ENCODE measurements around the gene CHCHD3.
A peak's percentile ranks its signal among the peaks of the same experiment; 100 is the strongest.
"Not testable (repeated sequence)": the region's sequence is repeated elsewhere in the genome, so short reads cannot be mapped to it uniquely, and the experiment has no call there.

CHCHD3 gene

GRCh38 chr7:132943645-132944044 is 138.2 kb downstream of the CHCHD3 start:
- DNase-seq, result no peak

GRCh38 chr7:132942701-132943100 is 139.2 kb downstream of the CHCHD3 start:
- no peak for DNase-seq

- DNase-seq, result no peak
Observed at GRCh38 chr7:132941905-132942304, 140.0 kb downstream of the CHCHD3 start.

GRCh38 chr7:132941428-132941827 is 140.5 kb downstream of the CHCHD3 start:
- DNase-seq, result no peak

- DNase-seq, result no peak
Observed at GRCh38 chr7:132940084-132940483, 141.8 kb downstream of the CHCHD3 start.

- no peak for DNase-seq
Observed at GRCh38 chr7:132939495-132939894, 142.4 kb downstream of the CHCHD3 start.

- no peak for DNase-seq
Observed at GRCh38 chr7:132937286-132937685, 144.6 kb downstream of the CHCHD3 start.

GRCh38 chr7:132935608-132936007 is 146.3 kb downstream of the CHCHD3 start:
- no peak for DNase-seq

GRCh38 chr7:132934017-132934416 is 147.9 kb downstream of the CHCHD3 start:
- no peak for DNase-seq

GRCh38 chr7:132933072-132933458 is 148.8 kb downstream of the CHCHD3 start:
- peak; percentile 30 for DNase-seq

- no peak for DNase-seq
Observed at GRCh38 chr7:132932296-132933071, 149.4 kb downstream of the CHCHD3 start.

- peak; percentile 15 for DNase-seq
Observed at GRCh38 chr7:132930881-132931280, 151.0 kb downstream of the CHCHD3 start.

GRCh38 chr7:132929944-132930343 is 151.9 kb downstream of the CHCHD3 start:
- not testable (repeated sequence) for DNase-seq

GRCh38 chr7:132919771-132920170 is 162.1 kb downstream of the CHCHD3 start:
- peak; percentile 70 for DNase-seq

GRCh38 chr7:132915647-132916046 is 166.2 kb downstream of the CHCHD3 start:
- DNase-seq, result no peak

GRCh38 chr7:132910657-132911056 is 171.2 kb downstream of the CHCHD3 start:
- no peak for DNase-seq

- DNase-seq, result no peak
Observed at GRCh38 chr7:132907380-132907940, 174.4 kb downstream of the CHCHD3 start.

GRCh38 chr7:132906193-132906835 is 175.6 kb downstream of the CHCHD3 start:
- DNase-seq, result no peak

- not testable (repeated sequence) for DNase-seq
Observed at GRCh38 chr7:132905136-132905535, 176.8 kb downstream of the CHCHD3 start.

- no peak for DNase-seq
Observed at GRCh38 chr7:132904209-132904608, 177.7 kb downstream of the CHCHD3 start.

- not testable (repeated sequence) for DNase-seq
Observed at GRCh38 chr7:132902294-132902693, 179.6 kb downstream of the CHCHD3 start.

- no peak for DNase-seq
Observed at GRCh38 chr7:132901241-132901640, 180.6 kb downstream of the CHCHD3 start.

- no peak for DNase-seq
Observed at GRCh38 chr7:132899833-132900232, 182.1 kb downstream of the CHCHD3 start.

- DNase-seq, result not testable (repeated sequence)
Observed at GRCh38 chr7:132898641-132899175, 183.2 kb downstream of the CHCHD3 start.
